ENCODE results near the gene FES. TPM values are rescaled to one million over a fixed set of nuclear protein-coding genes. Genes with fewer than 3 reads are reported as not detected.
"Not testable (repeated sequence)": the region's sequence is repeated elsewhere in the genome, so short reads cannot be mapped to it uniquely, and the experiment has no call there.

FES gene
- total RNA-seq, 3 donors from 2014 or later = 3.6 to 8.1 (median 5.8) TPM

GRCh38 chr15:90911906-90912769 lies 27.8 kb downstream of the FES start:
- ATAC-seq = no peak
- Mint-ChIP-seq H3K4me1 (ENCODE audit: low read depth) (no peaks in the 10 kb centered on the region), H3K27me3 (ENCODE audit: low read depth) (no peaks in the 10 kb centered on the region), H3K4me3 (no peak overlapping the region), H3K36me3 (ENCODE audit: insufficient read depth) (peaks cover 39% of the 10 kb centered on the region), H3K9me3 (no peaks in the 10 kb centered on the region)
- no peak for DNase-seq

GRCh38 chr15:90912770-90913075 lies 28.4 kb downstream of the FES start:
- ATAC-seq = no peak
- no peak for DNase-seq
- Mint-ChIP-seq H3K4me1 (ENCODE audit: low read depth) (no peaks in the 10 kb centered on the region), H3K36me3 (ENCODE audit: insufficient read depth) (peaks cover 36% of the 10 kb centered on the region), H3K4me3 (no peak overlapping the region), H3K9me3 (no peaks in the 10 kb centered on the region), H3K27me3 (ENCODE audit: low read depth) (no peaks in the 10 kb centered on the region)

GRCh38 chr15:90913398-90913944 lies 29.2 kb downstream of the FES start:
- no peak for DNase-seq
- peaks cover 40% of the 10 kb centered on the region for H3K36me3 Mint-ChIP-seq (ENCODE audit: insufficient read depth)
- no peak overlapping the region for H3K4me3 Mint-ChIP-seq
- H3K27me3 Mint-ChIP-seq (ENCODE audit: low read depth) = no peaks in the 10 kb centered on the region
- no peak for ATAC-seq
- no peaks in the 10 kb centered on the region for H3K4me1 Mint-ChIP-seq (ENCODE audit: low read depth)
- no peaks in the 10 kb centered on the region for H3K9me3 Mint-ChIP-seq

GRCh38 chr15:90914305-90915080 lies 30.2 kb downstream of the FES start:
- Mint-ChIP-seq H3K4me3 (no peak overlapping the region), H3K4me1 (ENCODE audit: low read depth) (no peaks in the 10 kb centered on the region), H3K9me3 (no peaks in the 10 kb centered on the region), H3K36me3 (ENCODE audit: insufficient read depth) (peaks cover 43% of the 10 kb centered on the region), H3K27me3 (ENCODE audit: low read depth) (no peaks in the 10 kb centered on the region)
- DNase-seq = no peak
- ATAC-seq = no peak

- peaks cover 50% of the 10 kb centered on the region for H3K36me3 Mint-ChIP-seq (ENCODE audit: insufficient read depth)
- no peak overlapping the region for H3K4me3 Mint-ChIP-seq
- ATAC-seq (no peak), DNase-seq (no peak)
- no peaks in the 10 kb centered on the region for H3K27me3 Mint-ChIP-seq (ENCODE audit: low read depth)
- no peaks in the 10 kb centered on the region for H3K9me3 Mint-ChIP-seq
- H3K4me1 Mint-ChIP-seq (ENCODE audit: low read depth) = no peaks in the 10 kb centered on the region
Observed at GRCh38 chr15:90915216-90915807, 31.0 kb downstream of the FES start.

- no peak for DNase-seq
- Mint-ChIP-seq H3K27me3 (ENCODE audit: low read depth) (no peaks in the 10 kb centered on the region), H3K36me3 (ENCODE audit: insufficient read depth) (peaks cover 49% of the 10 kb centered on the region), H3K4me3 (no peak overlapping the region), H3K4me1 (ENCODE audit: low read depth) (no peaks in the 10 kb centered on the region), H3K9me3 (no peaks in the 10 kb centered on the region)
- no peak for ATAC-seq
Observed at GRCh38 chr15:90915808-90916440, 31.6 kb downstream of the FES start.

GRCh38 chr15:90916461-90916860 lies 32.2 kb downstream of the FES start:
- Mint-ChIP-seq H3K27me3 (ENCODE audit: low read depth) (no peaks in the 10 kb centered on the region), H3K4me3 (no peak overlapping the region), H3K9me3 (no peaks in the 10 kb centered on the region), H3K4me1 (ENCODE audit: low read depth) (no peaks in the 10 kb centered on the region), H3K36me3 (ENCODE audit: insufficient read depth) (peaks cover 52% of the 10 kb centered on the region)
- no peak for ATAC-seq
- no peak for DNase-seq

GRCh38 chr15:90917569-90917968 lies 33.3 kb downstream of the FES start:
- ATAC-seq = no peak
- Mint-ChIP-seq H3K36me3 (ENCODE audit: insufficient read depth) (peaks cover 49% of the 10 kb centered on the region), H3K9me3 (no peaks in the 10 kb centered on the region), H3K27me3 (ENCODE audit: low read depth) (no peaks in the 10 kb centered on the region), H3K4me3 (no peak overlapping the region), H3K4me1 (ENCODE audit: low read depth) (no peaks in the 10 kb centered on the region)
- DNase-seq = no peak

GRCh38 chr15:90918034-90918788 lies 33.9 kb downstream of the FES start:
- H3K27me3 Mint-ChIP-seq (ENCODE audit: low read depth) = no peaks in the 10 kb centered on the region

GRCh38 chr15:90918835-90919234 lies 34.5 kb downstream of the FES start:
- DNase-seq (no peak), ATAC-seq (no peak)
- Mint-ChIP-seq H3K4me3 (no peak overlapping the region), H3K4me1 (ENCODE audit: low read depth) (peaks cover 4% of the 10 kb centered on the region), H3K36me3 (ENCODE audit: insufficient read depth) (peaks cover 37% of the 10 kb centered on the region), H3K9me3 (no peaks in the 10 kb centered on the region), H3K27me3 (ENCODE audit: low read depth) (no peaks in the 10 kb centered on the region)

More at GRCh38 chr15:90918034-90918788, 33.9 kb downstream of the FES start:
- H3K4me1 Mint-ChIP-seq (ENCODE audit: low read depth) = peaks cover 2% of the 10 kb centered on the region
- no peak overlapping the region for H3K4me3 Mint-ChIP-seq
- no peaks in the 10 kb centered on the region for H3K9me3 Mint-ChIP-seq
- DNase-seq (no peak), ATAC-seq (no peak)
- H3K36me3 Mint-ChIP-seq (ENCODE audit: insufficient read depth) = peaks cover 43% of the 10 kb centered on the region

GRCh38 chr15:90921887-90922286 lies 37.6 kb downstream of the FES start:
- no peak overlapping the region for H3K4me3 Mint-ChIP-seq
- DNase-seq (no peak), ATAC-seq (no peak)
- peaks cover 24% of the 10 kb centered on the region for H3K36me3 Mint-ChIP-seq (ENCODE audit: insufficient read depth)
- H3K4me1 Mint-ChIP-seq (ENCODE audit: low read depth) = peaks cover 8% of the 10 kb centered on the region
- H3K27me3 Mint-ChIP-seq (ENCODE audit: low read depth) = no peaks in the 10 kb centered on the region
- H3K9me3 Mint-ChIP-seq = no peaks in the 10 kb centered on the region

- not testable (repeated sequence) for H3K4me1 Mint-ChIP-seq (ENCODE audit: low read depth); H3K27me3 Mint-ChIP-seq (ENCODE audit: low read depth); H3K4me3 Mint-ChIP-seq; H3K9me3 Mint-ChIP-seq; DNase-seq
- ATAC-seq = peak; percentile 87 to 95
- H3K36me3 Mint-ChIP-seq (ENCODE audit: insufficient read depth) = peaks cover 19% of the 10 kb centered on the region
Observed at GRCh38 chr15:90922712-90923322, 38.5 kb downstream of the FES start.

GRCh38 chr15:90924375-90924774 lies 40.1 kb downstream of the FES start:
- ATAC-seq (peak; percentile 49 to 55), DNase-seq (no peak)
- peaks cover 12% of the 10 kb centered on the region for H3K36me3 Mint-ChIP-seq (ENCODE audit: insufficient read depth)
- H3K4me1 Mint-ChIP-seq (ENCODE audit: low read depth) = peaks cover 13% of the 10 kb centered on the region
- no peaks in the 10 kb centered on the region for H3K9me3 Mint-ChIP-seq
- no peaks in the 10 kb centered on the region for H3K27me3 Mint-ChIP-seq (ENCODE audit: low read depth)
- H3K4me3 Mint-ChIP-seq = no peak overlapping the region
